Epithelial cell of esophagus (primary cell): ENCODE measurements around the gene NRP2.

ENCODE experiments used
- DNase-seq: peaks from one replicate; pipeline ENCODE4 v3.0.0; 2010; ENCODE audit warnings: low read depth
- H3K4me3 ChIP-seq: 2 replicates; pipeline ENCODE4 v1.5.1; 2011; ENCODE audit warnings: mild to moderate bottlenecking, low read length, control low read depth
- CTCF ChIP-seq: IDR thresholded peaks from 2 replicates; pipeline ENCODE4 v1.5.1; 2011; ENCODE audit warnings: low read depth, mild to moderate bottlenecking, low read length, control low read depth, inconsistent platforms; ENCODE audit not compliant: insufficient read depth; ENCODE audit errors: missing control alignments

Gene NRP2

GRCh38 chr2:205802941-205803340, 120.6 kb downstream of the NRP2 start:
- no peak overlapping the region for H3K4me3 ChIP-seq
- no peak for TF ChIP-seq CTCF

GRCh38 chr2:205803500-205803899, 121.2 kb downstream of the NRP2 start:
- no peak for DNase-seq
- no peak overlapping the region for H3K4me3 ChIP-seq

More at GRCh38 chr2:205802941-205803340, 120.6 kb downstream of the NRP2 start:
- no peak for DNase-seq

GRCh38 chr2:205805136-205805535, 122.8 kb downstream of the NRP2 start:
- no peak overlapping the region for H3K4me3 ChIP-seq
- no peak for DNase-seq

More at GRCh38 chr2:205803500-205803899, 121.2 kb downstream of the NRP2 start:
- TF ChIP-seq CTCF = no peak

GRCh38 chr2:205806143-205806905, 124.0 kb downstream of the NRP2 start:
- no peak for TF ChIP-seq CTCF
- no peak for DNase-seq
- H3K4me3 ChIP-seq = no peak overlapping the region

More at GRCh38 chr2:205805136-205805535, 122.8 kb downstream of the NRP2 start:
- no peak for TF ChIP-seq CTCF

- no peak overlapping the region for H3K4me3 ChIP-seq
- no peak for TF ChIP-seq CTCF
- DNase-seq = no peak
These were observed 124.9 kb downstream of the NRP2 start for GRCh38 chr2:205807229-205807628.

- H3K4me3 ChIP-seq = no peak overlapping the region
- no peak for DNase-seq
- no peak for TF ChIP-seq CTCF
These were observed 125.5 kb downstream of the NRP2 start for GRCh38 chr2:205807758-205808157.
